HEK293T (cell line): Measurements from ENCODE around the gene MCM5.

Experiments used
- CTCF ChIA-PET: fragments of 350-600 bp; formaldehyde crosslinking; extraction: SDS; loops from one replicate; lab custom pipeline; 2021; ENCODE audit warnings: antibody characterized with exemption, inconsistent platforms; lab: Yijun Ruan, JAX
- POLR2A ChIA-PET: fragments of 350-600 bp; formaldehyde crosslinking; extraction: SDS; loops from one replicate; lab custom pipeline; 2020; ENCODE audit warnings: antibody characterized with exemption, inconsistent platforms; lab: Yijun Ruan, JAX
- DNase-seq: peaks from one replicate; pipeline ENCODE4 v3.0.0; 2012; ENCODE audit warnings: mixed read lengths; ENCODE audit errors: extremely low spot score
- ARNT ChIP-seq: fragments of 450-650 bp; IDR thresholded peaks from 2 replicates; pipeline ENCODE4 v1.6.1; 2017; ENCODE audit warnings: mild to moderate bottlenecking
- BHLHE40 ChIP-seq: fragments of 450-650 bp; IDR thresholded peaks from 2 replicates; pipeline ENCODE4 v1.6.1; 2016; ENCODE audit warnings: mild to moderate bottlenecking, moderate library complexity, borderline replicate concordance
- CTBP1 ChIP-seq: fragments of 450-650 bp; IDR thresholded peaks from 2 replicates; pipeline ENCODE4 v1.6.1; 2016; ENCODE audit warnings: borderline replicate concordance
- ELF4 ChIP-seq: fragments of 450-650 bp; IDR thresholded peaks from 2 replicates; pipeline ENCODE4 v1.6.1; 2017; ENCODE audit warnings: antibody characterized with exemption
- FOXA1 ChIP-seq: fragments of 450-650 bp; IDR thresholded peaks from 2 replicates; pipeline ENCODE4 v1.6.1; 2016; ENCODE audit warnings: mild to moderate bottlenecking
- FOXK2 ChIP-seq: fragments of 450-650 bp; IDR thresholded peaks from 2 replicates; pipeline ENCODE4 v1.6.1; 2016; ENCODE audit warnings: mild to moderate bottlenecking
- FOXM1 ChIP-seq: fragments of 450-650 bp; IDR thresholded peaks from 2 replicates; pipeline ENCODE4 v1.6.1; 2017; ENCODE audit warnings: mild to moderate bottlenecking, borderline replicate concordance
- HDGF ChIP-seq: fragments of 450-650 bp; IDR thresholded peaks from 2 replicates; pipeline ENCODE4 v1.6.1; 2017; ENCODE audit warnings: antibody characterized with exemption, borderline replicate concordance
- L3MBTL2 ChIP-seq: fragments of 450-650 bp; conservative IDR thresholded peaks from 2 replicates; pipeline ENCODE4 v1.6.1; 2016; ENCODE audit warnings: mild to moderate bottlenecking
- LEF1 ChIP-seq: fragments of 450-650 bp; IDR thresholded peaks from 2 replicates; pipeline ENCODE4 v1.6.1; 2017; ENCODE audit warnings: mild to moderate bottlenecking, borderline replicate concordance
- NFRKB ChIP-seq: fragments of 450-650 bp; IDR thresholded peaks from 2 replicates; pipeline ENCODE4 v1.6.1; 2016; ENCODE audit warnings: mild to moderate bottlenecking, moderate library complexity
- PKNOX1 ChIP-seq: fragments of 450-650 bp; IDR thresholded peaks from 2 replicates; pipeline ENCODE4 v1.6.1; 2016
- SP1 ChIP-seq: fragments of 450-650 bp; IDR thresholded peaks from 2 replicates; pipeline ENCODE4 v1.6.1; 2017
- SUZ12 ChIP-seq: fragments of 450-650 bp; IDR thresholded peaks from 2 replicates; pipeline ENCODE4 v1.6.1; 2016; ENCODE audit warnings: mild to moderate bottlenecking
- TARDBP ChIP-seq: fragments of 450-650 bp; IDR thresholded peaks from 2 replicates; pipeline ENCODE4 v1.6.1; 2016
- ZNF384 ChIP-seq: fragments of 450-650 bp; IDR thresholded peaks from 2 replicates; pipeline ENCODE4 v1.6.1; 2016

MCM5 gene

GRCh38 chr22:35439365-35439717 lies 39.4 kb downstream of the MCM5 start:
- TF ChIP-seq L3MBTL2 (no peak), HDGF (no peak), FOXA1 (no peak), ELF4 (no peak), CTBP1 (no peak), LEF1 (no peak), TARDBP (no peak), SUZ12 (no peak), FOXK2 (no peak), PKNOX1 (no peak), BHLHE40 (no peak), ZNF384 (no peak), SP1 (no peak), ARNT (no peak)
- ChIA-PET CTCF (no interaction called here), POLR2A (no interaction called here)
- no peak for DNase-seq

GRCh38 chr22:35440129-35440528 lies 40.2 kb downstream of the MCM5 start:
- DNase-seq, result no peak
- no peak for TF ChIP-seq FOXM1
- no peak for TF ChIP-seq CTBP1
- TF ChIP-seq HDGF, result no peak
- no peak for TF ChIP-seq FOXK2
- no peak for TF ChIP-seq L3MBTL2
- no peak for TF ChIP-seq SP1
- TF ChIP-seq NFRKB, result no peak
- ChIA-PET POLR2A (no interaction called here), CTCF (no interaction called here)

DNA sequence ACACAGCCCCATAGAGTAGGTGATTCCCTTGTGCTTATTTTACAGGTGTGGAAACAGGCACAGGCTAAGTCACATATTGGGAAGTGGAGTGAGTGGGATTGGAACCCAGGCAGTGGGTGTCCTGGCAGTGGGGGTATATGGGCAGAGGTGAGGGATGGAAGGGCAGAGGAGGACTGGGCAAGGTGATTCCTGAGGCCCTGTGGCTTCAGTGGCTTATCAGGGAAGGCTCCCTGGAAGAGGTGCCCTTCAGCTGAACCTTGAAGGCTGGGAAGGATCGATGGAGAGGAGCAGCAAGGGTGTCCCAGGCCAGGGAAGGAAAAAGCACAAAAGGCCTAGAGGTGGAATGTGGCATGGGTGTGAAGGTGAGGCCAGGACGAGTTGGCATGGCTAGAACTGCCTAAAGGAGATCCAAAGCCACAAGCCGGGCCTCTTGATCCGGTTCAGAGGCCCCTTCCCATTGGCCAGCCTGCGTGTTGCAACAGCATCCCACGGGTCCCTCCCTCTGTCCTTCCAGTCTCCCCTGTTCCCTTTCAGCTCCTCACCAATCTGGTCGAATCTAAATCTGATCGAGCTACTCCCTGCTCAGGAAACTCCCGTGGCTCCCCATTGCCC lies 41.7 kb downstream of the MCM5 start:
- ChIA-PET CTCF (no interaction called here), POLR2A (no interaction called here)
- DNase-seq, result no peak
- TF ChIP-seq CTBP1 (no peak), PKNOX1 (no peak)

GRCh38 chr22:35442471-35442870 lies 42.5 kb downstream of the MCM5 start:
- TF ChIP-seq SUZ12, result no peak
- TF ChIP-seq FOXA1, result no peak
- no peak for TF ChIP-seq HDGF
- no peak for TF ChIP-seq BHLHE40
- TF ChIP-seq FOXM1, result no peak
- no peak for TF ChIP-seq LEF1
- TF ChIP-seq ARNT, result no peak
- TF ChIP-seq L3MBTL2, result no peak
- no peak for TF ChIP-seq ZNF384
- no peak for TF ChIP-seq ELF4
- no peak for TF ChIP-seq SP1
- TF ChIP-seq TARDBP, result no peak
- TF ChIP-seq PKNOX1, result no peak
- no peak for TF ChIP-seq CTBP1
- TF ChIP-seq FOXK2, result no peak
- no peak for DNase-seq
- CTCF ChIA-PET, result no interaction called here
- POLR2A ChIA-PET, result no interaction called here

DNA sequence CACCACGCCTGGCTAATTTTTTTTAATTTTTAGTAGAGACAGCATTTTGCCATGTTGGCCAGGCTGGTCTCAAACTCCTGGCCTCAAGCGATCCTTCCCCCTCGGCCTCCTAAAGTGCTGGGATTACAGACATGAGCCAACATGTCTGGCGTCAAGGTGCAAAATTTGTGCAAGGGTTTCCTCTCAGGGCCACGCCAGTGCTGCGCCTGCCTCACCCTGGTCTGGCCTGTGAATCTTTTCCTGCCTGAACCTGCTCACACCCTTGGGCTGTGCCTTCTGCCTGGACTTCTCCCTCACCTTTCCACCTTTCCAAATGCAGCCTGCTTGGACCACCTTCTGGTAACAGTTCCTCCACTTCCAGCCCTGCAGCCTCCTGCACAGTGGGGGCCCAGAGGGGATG lies 43.4 kb downstream of the MCM5 start:
- no peak for DNase-seq
- POLR2A ChIA-PET, result no interaction called here
- CTCF ChIA-PET, result no interaction called here
- TF ChIP-seq SUZ12 (no peak), SP1 (no peak), HDGF (no peak), NFRKB (no peak), TARDBP (no peak), LEF1 (no peak), FOXK2 (no peak), PKNOX1 (no peak), FOXM1 (no peak), BHLHE40 (no peak)

DNA sequence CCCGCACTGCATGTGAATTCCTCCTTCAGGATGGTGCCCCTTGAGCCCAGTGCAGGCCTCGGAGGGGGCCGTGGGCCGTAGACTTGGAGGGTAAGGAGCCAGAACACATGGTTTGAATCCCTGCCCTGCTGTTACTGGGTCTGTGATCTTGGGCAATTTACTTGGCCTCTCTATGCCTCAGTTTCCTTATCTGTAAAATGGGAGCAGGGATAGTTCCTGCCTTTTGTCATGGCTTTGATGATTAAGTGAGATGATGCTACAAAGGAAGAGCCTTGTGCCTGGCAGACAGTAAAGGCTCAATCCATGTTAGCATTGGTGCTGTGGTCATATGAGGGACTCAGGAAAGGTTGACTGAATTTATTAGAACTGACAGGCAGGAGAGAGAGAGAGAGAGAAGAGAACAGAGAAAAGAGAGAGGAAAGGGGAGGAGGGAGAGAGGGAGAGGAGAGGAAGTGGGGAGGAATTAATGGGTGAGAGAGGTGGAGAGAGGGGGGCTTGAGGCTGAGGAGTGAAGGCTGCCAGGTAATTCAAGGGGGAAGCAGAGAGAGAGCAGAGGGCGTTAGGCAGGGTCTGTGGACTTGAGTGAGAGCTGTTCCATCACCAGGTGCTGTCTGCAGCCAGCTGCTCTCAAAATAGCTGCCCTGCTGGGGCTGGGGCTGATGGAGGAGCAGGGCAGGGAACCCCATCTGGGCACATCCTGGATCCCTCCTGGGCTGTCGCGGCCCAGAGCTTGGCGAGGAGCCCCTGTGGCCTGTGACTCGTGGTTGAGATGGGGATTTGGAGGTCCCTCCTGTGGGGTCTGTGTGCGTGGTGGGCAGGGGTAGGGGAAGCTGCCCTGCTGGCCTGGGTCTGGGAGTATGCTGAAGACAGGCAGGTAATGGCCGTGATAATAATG lies 44.1 kb downstream of the MCM5 start:
- ChIA-PET CTCF (no interaction called here), POLR2A (no interaction called here)
- DNase-seq, result no peak
- TF ChIP-seq TARDBP (no peak), FOXA1 (no peak), HDGF (no peak), ARNT (no peak), L3MBTL2 (no peak), SUZ12 (no peak), CTBP1 (no peak), ELF4 (no peak), FOXM1 (no peak), FOXK2 (no peak), PKNOX1 (no peak), NFRKB (no peak), LEF1 (no peak)
